GM23248 (cell line): ENCODE results near the gene MINDY2.

Experiments
- EZH2 ChIP-seq: fragments of 200-600 bp; sonication (generic); IDR thresholded peaks from 2 replicates; pipeline ENCODE4 v1.6.1; 2018; ENCODE audit warnings: antibody characterized with exemption, mild to moderate bottlenecking; ENCODE audit not compliant: insufficient read depth, poor library complexity, severe bottlenecking
- EZH2phosphoT487 ChIP-seq: fragments of 200-600 bp; sonication (generic); IDR thresholded peaks from 2 replicates; pipeline ENCODE4 v1.6.1; 2018; ENCODE audit warnings: antibody characterized with exemption, moderate library complexity, mild to moderate bottlenecking, low read depth; ENCODE audit not compliant: insufficient read depth

DNA sequence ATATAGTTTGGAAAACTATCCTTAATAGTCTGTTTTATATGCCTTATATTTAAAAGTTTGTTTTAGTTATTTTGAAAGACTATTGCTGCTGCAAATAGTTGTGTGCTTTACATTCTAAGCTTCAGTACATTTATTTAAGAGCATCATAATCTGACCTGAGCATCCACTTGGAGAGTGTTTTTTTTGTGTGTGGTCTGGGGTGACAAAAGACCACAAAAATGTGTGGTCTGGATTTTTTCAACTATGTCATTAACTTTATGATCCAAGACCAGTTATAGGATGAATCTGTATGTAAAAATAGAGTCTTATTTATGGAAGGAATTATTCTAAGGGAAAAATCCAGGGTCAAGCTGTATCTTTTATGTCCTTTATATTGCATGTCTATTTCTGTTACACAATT is 85.0 kb downstream of the MINDY2 start:
- no peak for TF ChIP-seq EZH2
- TF ChIP-seq EZH2phosphoT487, result no peak
